ENCODE data around the gene CDR2. TPM values are rescaled to one million over a fixed set of nuclear protein-coding genes. Genes with fewer than 3 reads are reported as not detected.
"Not testable (repeated sequence)": the region's sequence is repeated elsewhere in the genome, so short reads cannot be mapped to it uniquely, and the experiment has no call there.

Gene CDR2
- total RNA-seq, 1 donor from 2014 or later = 6.7 TPM

DNA sequence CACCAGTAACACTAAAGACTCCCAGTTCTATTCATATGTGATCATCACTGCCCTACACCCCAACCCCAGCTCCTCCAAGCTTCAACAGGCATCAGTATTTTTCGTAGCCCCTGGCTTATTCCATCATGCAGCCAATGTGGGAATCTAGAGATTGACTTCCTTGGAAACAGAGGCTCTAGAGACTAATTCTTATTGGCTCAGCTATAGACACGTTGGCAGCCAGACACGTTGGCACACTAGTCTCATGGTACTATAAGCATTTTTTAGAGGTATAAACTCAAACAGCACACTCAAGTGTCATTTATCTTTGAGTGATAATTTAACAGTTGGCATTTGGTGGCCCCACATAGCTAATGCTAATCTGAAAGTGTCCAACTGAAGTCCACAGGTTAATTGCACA, 44.4 kb upstream of the CDR2 start:
- Mint-ChIP-seq H3K27ac (no peak overlapping the region), H3K36me3 (ENCODE audit: low read depth) (peaks cover 43% of the 10 kb centered on the region), H3K27me3 (no peaks in the 10 kb centered on the region), H3K4me1 (no peaks in the 10 kb centered on the region), H3K4me3 (no peak overlapping the region), H3K9me3 (no peaks in the 10 kb centered on the region)
- ATAC-seq (ENCODE audit: low read depth) = no peak
- CTCF ChIA-PET = no interaction called here
- DNase-seq = no peak
- POLR2A ChIA-PET = interaction anchor here (0.7 kb wide), 1 partner anchor 1357 kb away, joined by 16 read pairs; no protein-coding TSS in a partner anchor
- TF ChIP-seq CTCF (IDR thresholded peaks at IDR 0.05) = no peak
- intact Hi-C loops (cut with micrococcal nuclease) = no loop called here

DNA sequence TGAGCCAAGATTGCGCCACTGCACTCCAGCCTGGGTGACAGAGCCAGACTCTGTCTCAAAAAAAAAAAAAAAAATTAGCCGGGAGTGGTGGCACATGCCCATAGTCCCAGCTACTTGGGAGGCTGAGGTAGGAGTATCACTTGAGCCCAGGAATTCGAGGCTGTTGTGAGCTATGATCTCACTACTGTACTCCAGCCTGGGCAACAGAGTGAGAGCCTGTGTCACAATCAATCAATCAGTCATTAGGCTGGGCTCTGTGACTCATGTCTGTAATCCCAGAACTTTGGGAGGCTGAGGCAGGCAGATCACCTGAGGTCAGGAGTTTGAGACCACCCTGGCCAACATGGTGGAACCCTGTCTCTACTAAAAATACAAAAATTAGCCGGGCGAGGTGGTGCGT, 43.4 kb upstream of the CDR2 start:
- H3K27ac Mint-ChIP-seq; CTCF ChIA-PET; POLR2A ChIA-PET; ATAC-seq (ENCODE audit: low read depth); DNase-seq; H3K4me3 Mint-ChIP-seq; H3K27me3 Mint-ChIP-seq; H3K9me3 Mint-ChIP-seq; H3K4me1 Mint-ChIP-seq; intact Hi-C loops (cut with micrococcal nuclease): not testable (repeated sequence)
- H3K36me3 Mint-ChIP-seq (ENCODE audit: low read depth) = peaks cover 34% of the 10 kb centered on the region

DNA sequence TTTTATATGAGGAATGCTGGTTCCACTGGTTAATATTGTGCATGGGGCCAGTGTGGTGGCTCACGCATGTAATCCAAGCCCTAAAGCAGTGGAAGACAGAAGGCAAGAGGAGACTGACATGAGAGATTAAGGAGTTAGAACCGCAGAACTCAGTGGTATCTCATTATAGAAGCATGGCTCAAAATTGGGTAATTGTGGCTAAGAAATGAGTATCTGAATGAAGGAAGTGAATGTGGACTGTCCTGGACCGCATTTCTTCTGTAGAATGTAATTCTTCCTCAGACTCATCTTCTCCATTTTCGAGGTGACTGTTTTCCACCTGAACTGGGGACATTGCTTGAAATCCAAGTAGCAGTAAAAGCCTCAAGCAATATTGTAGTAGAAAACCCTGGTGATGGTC, 42.6 kb upstream of the CDR2 start:
- no peak overlapping the region for H3K4me3 Mint-ChIP-seq
- CTCF ChIA-PET = no interaction called here

GRCh38 chr16:22413819-22414218, 39.4 kb upstream of the CDR2 start:
- Mint-ChIP-seq H3K4me3 (no peak overlapping the region), H3K36me3 (ENCODE audit: low read depth) (peaks cover 3% of the 10 kb centered on the region), H3K9me3 (no peaks in the 10 kb centered on the region), H3K27me3 (no peaks in the 10 kb centered on the region), H3K27ac (no peak overlapping the region), H3K4me1 (no peaks in the 10 kb centered on the region)
- ChIA-PET POLR2A (no interaction called here), CTCF (no interaction called here)
- TF ChIP-seq CTCF (IDR thresholded peaks at IDR 0.05) = no peak
- no peak for ATAC-seq (ENCODE audit: low read depth)
- no peak for DNase-seq
- intact Hi-C loops (cut with micrococcal nuclease) = no loop called here

More for the DNA sequence above, 42.6 kb upstream of the CDR2 start:
- no peak for ATAC-seq (ENCODE audit: low read depth)
- no peaks in the 10 kb centered on the region for H3K4me1 Mint-ChIP-seq
- peaks cover 30% of the 10 kb centered on the region for H3K36me3 Mint-ChIP-seq (ENCODE audit: low read depth)
- TF ChIP-seq CTCF (IDR thresholded peaks at IDR 0.05) = no peak
- H3K9me3 Mint-ChIP-seq = no peaks in the 10 kb centered on the region
- intact Hi-C loops (cut with micrococcal nuclease) = no loop called here
- DNase-seq = no peak
- H3K27ac Mint-ChIP-seq = no peak overlapping the region
- POLR2A ChIA-PET = no interaction called here
- H3K27me3 Mint-ChIP-seq = no peaks in the 10 kb centered on the region

DNA sequence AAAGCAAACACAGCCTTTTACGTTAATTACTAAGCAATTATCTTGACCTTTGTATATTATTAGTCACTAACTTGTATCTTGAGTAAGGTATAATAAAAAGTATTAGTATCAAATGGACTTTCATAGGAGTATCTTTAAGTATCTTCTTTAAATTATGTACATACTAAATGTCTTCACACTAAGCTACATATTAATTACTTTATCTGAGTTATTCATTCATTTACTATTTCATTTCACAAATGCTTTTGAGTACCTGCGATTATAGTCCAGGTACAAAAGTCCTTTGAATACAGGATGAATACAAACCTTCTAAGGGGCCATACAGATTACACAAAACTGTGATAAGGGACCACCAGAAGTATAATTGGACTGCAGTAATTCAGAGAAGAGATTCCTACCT, 33.1 kb upstream of the CDR2 start:
- intact Hi-C loops (cut with micrococcal nuclease) = no loop called here
- Mint-ChIP-seq H3K9me3 (no peaks in the 10 kb centered on the region), H3K4me3 (no peak overlapping the region), H3K4me1 (no peaks in the 10 kb centered on the region), H3K27ac (no peak overlapping the region), H3K36me3 (ENCODE audit: low read depth) (no peaks in the 10 kb centered on the region), H3K27me3 (no peaks in the 10 kb centered on the region)
- DNase-seq (no peak), ATAC-seq (ENCODE audit: low read depth) (no peak)
- no peak for TF ChIP-seq CTCF (IDR thresholded peaks at IDR 0.05)
- POLR2A ChIA-PET = no interaction called here
- CTCF ChIA-PET = no interaction called here

GRCh38 chr16:22402191-22402590, 27.8 kb upstream of the CDR2 start:
- no peaks in the 10 kb centered on the region for H3K9me3 Mint-ChIP-seq
- H3K4me1 Mint-ChIP-seq = no peaks in the 10 kb centered on the region
- ChIA-PET CTCF (no interaction called here), POLR2A (no interaction called here)
- ATAC-seq (ENCODE audit: low read depth) = no peak
- H3K36me3 Mint-ChIP-seq (ENCODE audit: low read depth) = no peaks in the 10 kb centered on the region
- no peaks in the 10 kb centered on the region for H3K27me3 Mint-ChIP-seq
- no peak overlapping the region for H3K27ac Mint-ChIP-seq
- no peak for TF ChIP-seq CTCF (IDR thresholded peaks at IDR 0.05)
- no peak for DNase-seq
- no peak overlapping the region for H3K4me3 Mint-ChIP-seq
- intact Hi-C loops (cut with micrococcal nuclease) = no loop called here

Measured in activated B cell treated with CpG ODN at 0.5 μM for 24 hours (primary cell).